ENCODE measurements around the gene AGPAT1. TPM values are rescaled to one million over a fixed set of nuclear protein-coding genes. Genes with fewer than 3 reads are reported as not detected.

Gene AGPAT1
- total RNA-seq, 1 experiment from 2014 or later, result 58.9 TPM

GRCh38 chr6:32182555-32182981 is 6.7 kb upstream of the AGPAT1 start:
- Histone ChIP-seq H3F3A (ENCODE audit: insufficient read depth, low read depth) (peaks cover 15% of the 10 kb centered on the region; the same call in 1 of the 2 replicates), H4K20me1 (ENCODE audit: insufficient read depth) (no peaks in the 10 kb centered on the region), H3K27me3 (ENCODE audit: insufficient read depth, low read depth) (no peaks in the 10 kb centered on the region), H3K36me3 (ENCODE audit: low read depth) (peaks cover 7% of the 10 kb centered on the region), H3K4me2 (no peak overlapping the region), H3K9me3 (ENCODE audit: insufficient read depth, low read depth) (no peaks in the 10 kb centered on the region), H3K79me2 (ENCODE audit: low read depth) (peaks cover 11% of the 10 kb centered on the region), H3K4me1 (replicated peaks; ENCODE audit: insufficient read depth) (peaks cover 8% of the 10 kb centered on the region; the same call in 1 of the 2 replicates), H3K9me2 (ENCODE audit: insufficient read depth) (no peaks in the 10 kb centered on the region), H2AFZ (no peak overlapping the region), H3K4me3 (no peak overlapping the region), H3K27ac (no peak overlapping the region)
- BruUV-seq (replicated peaks), result no TSS peak
- ChIA-PET POLR2A (ENCODE audit: unreplicated experiment) (no interaction called here), CTCF (no interaction called here)
- TF ChIP-seq EZH2 (IDR thresholded peaks at IDR 0.05; ENCODE audit: low read depth), result no peak
- no peak for DNase-seq
- intact Hi-C loops (cut with micrococcal nuclease; ENCODE audit: unreplicated experiment), result no loop called here

- Histone ChIP-seq H3F3A (ENCODE audit: insufficient read depth, low read depth) (peaks cover 15% of the 10 kb centered on the region; the same call in 1 of the 2 replicates), H4K20me1 (ENCODE audit: insufficient read depth) (no peaks in the 10 kb centered on the region), H3K9me3 (ENCODE audit: insufficient read depth, low read depth) (no peaks in the 10 kb centered on the region), H3K36me3 (ENCODE audit: low read depth) (peaks cover 2% of the 10 kb centered on the region; the same call in 1 of the 2 replicates), H3K9me2 (ENCODE audit: insufficient read depth) (no peaks in the 10 kb centered on the region), H3K4me1 (replicated peaks; ENCODE audit: insufficient read depth) (peaks cover 8% of the 10 kb centered on the region; the same call in 1 of the 2 replicates), H3K4me2 (no peak overlapping the region), H3K4me3 (no peak overlapping the region), H3K79me2 (ENCODE audit: low read depth) (peaks cover 11% of the 10 kb centered on the region), H2AFZ (no peak overlapping the region), H3K27ac (no peak overlapping the region), H3K27me3 (ENCODE audit: insufficient read depth, low read depth) (no peaks in the 10 kb centered on the region)
- no TSS peak for BruUV-seq (replicated peaks)
- CTCF ChIA-PET, result no interaction called here
- DNase-seq, result no peak
- POLR2A ChIA-PET (ENCODE audit: unreplicated experiment), result interaction anchor here (0.6 kb wide), 1 partner anchor 63 kb away, joined by 3 read pairs; no protein-coding TSS in a partner anchor
- TF ChIP-seq CTCF (conservative IDR thresholded peaks at IDR 0.05) (no peak), EZH2 (IDR thresholded peaks at IDR 0.05; ENCODE audit: low read depth) (no peak)
- intact Hi-C loops (cut with micrococcal nuclease; ENCODE audit: unreplicated experiment), result no loop called here
These were observed 6.1 kb upstream of the AGPAT1 start for GRCh38 chr6:32181915-32182529.

- intact Hi-C loops (cut with micrococcal nuclease; ENCODE audit: unreplicated experiment), result no loop called here
- Histone ChIP-seq H3K4me3 (no peak overlapping the region), H3K79me2 (ENCODE audit: low read depth) (peaks cover 11% of the 10 kb centered on the region), H4K20me1 (ENCODE audit: insufficient read depth) (no peaks in the 10 kb centered on the region), H3K27ac (no peak overlapping the region), H3K4me2 (no peak overlapping the region), H3F3A (ENCODE audit: insufficient read depth, low read depth) (peaks cover 20% of the 10 kb centered on the region; the same call in 1 of the 2 replicates), H3K9me2 (ENCODE audit: insufficient read depth) (no peaks in the 10 kb centered on the region), H3K4me1 (replicated peaks; ENCODE audit: insufficient read depth) (peaks cover 15% of the 10 kb centered on the region), H3K9me3 (ENCODE audit: insufficient read depth, low read depth) (no peaks in the 10 kb centered on the region), H3K27me3 (ENCODE audit: insufficient read depth, low read depth) (no peaks in the 10 kb centered on the region), H2AFZ (no peak overlapping the region), H3K36me3 (ENCODE audit: low read depth) (no peaks in the 10 kb centered on the region)
- DNase-seq, result no peak
- BruUV-seq (replicated peaks), result no TSS peak
- no peak for TF ChIP-seq EZH2 (IDR thresholded peaks at IDR 0.05; ENCODE audit: low read depth)
- TF ChIP-seq CTCF (conservative IDR thresholded peaks at IDR 0.05), result no peak
- POLR2A ChIA-PET (ENCODE audit: unreplicated experiment), result interaction anchor here (0.6 kb wide), 1 partner anchor 64 kb away, joined by 3 read pairs; no protein-coding TSS in a partner anchor
- CTCF ChIA-PET, result no interaction called here
These were observed 5.3 kb upstream of the AGPAT1 start for GRCh38 chr6:32181148-32181702.
